Forelimb muscle (tissue), 1 donor: Measurements from ENCODE around the gene OR6V1. TPM values are rescaled to one million over a fixed set of nuclear protein-coding genes. Genes with fewer than 3 reads are reported as not detected.
"Not testable (repeated sequence)": the region's sequence is repeated elsewhere in the genome, so short reads cannot be mapped to it uniquely, and the experiment has no call there.

Experiments used
- DNase-seq: peaks from one replicate; pipeline ENCODE4 v3.0.0-alpha.2; 2013; ENCODE audit warnings: low read depth
- polyA plus RNA-seq: library from polyadenylated mRNA; unstranded; fragments of 120-200 nt; gene quantifications from one replicate; pipeline ENCODE4 v1.2.1, GENCODE V29; 2013; ENCODE audit not compliant: insufficient read length

The OR6V1 gene
- polyA plus RNA-seq, 1 donor: not detected

DNA sequence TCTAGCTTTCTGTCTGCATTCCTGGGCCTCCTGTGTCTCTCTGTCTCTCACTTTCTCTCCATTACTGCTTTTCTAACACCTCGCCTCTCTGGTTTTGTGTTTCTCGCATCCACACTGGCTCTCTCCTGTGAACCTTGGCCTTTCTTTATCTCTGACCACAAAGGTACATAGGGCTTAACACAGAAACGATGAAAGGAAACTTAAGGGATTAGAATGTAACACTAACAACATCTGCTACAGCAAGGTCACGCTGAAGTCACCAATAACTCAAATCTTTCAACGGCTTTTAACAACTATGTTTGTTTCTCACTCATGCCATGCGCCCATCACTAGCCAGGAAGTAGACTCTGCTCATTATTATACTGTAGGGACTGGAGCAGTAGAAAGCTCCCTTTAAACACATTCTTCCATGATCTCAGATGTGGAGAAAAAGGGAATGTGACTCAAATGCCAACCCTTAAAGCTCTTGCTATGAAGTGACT, 9.3 kb upstream of the OR6V1 start:
- DNase-seq: no peak

- DNase-seq: no peak
Observed at GRCh38 chr7:143043391-143043790, 8.8 kb upstream of the OR6V1 start.

GRCh38 chr7:143046426-143046851, 5.7 kb upstream of the OR6V1 start:
- no peak for DNase-seq

- no peak for DNase-seq
Observed at GRCh38 chr7:143047326-143047725, 4.8 kb upstream of the OR6V1 start.

GRCh38 chr7:143048827-143049226, 3.3 kb upstream of the OR6V1 start:
- DNase-seq: no peak

GRCh38 chr7:143049362-143049761, 2.8 kb upstream of the OR6V1 start:
- peak; percentile 24 for DNase-seq

GRCh38 chr7:143050931-143051330, 1.2 kb upstream of the OR6V1 start:
- no peak for DNase-seq

- DNase-seq: no peak
Observed at GRCh38 chr7:143054621-143055020, 2.5 kb downstream of the OR6V1 start.

GRCh38 chr7:143055754-143056153, 3.6 kb downstream of the OR6V1 start:
- no peak for DNase-seq

DNA sequence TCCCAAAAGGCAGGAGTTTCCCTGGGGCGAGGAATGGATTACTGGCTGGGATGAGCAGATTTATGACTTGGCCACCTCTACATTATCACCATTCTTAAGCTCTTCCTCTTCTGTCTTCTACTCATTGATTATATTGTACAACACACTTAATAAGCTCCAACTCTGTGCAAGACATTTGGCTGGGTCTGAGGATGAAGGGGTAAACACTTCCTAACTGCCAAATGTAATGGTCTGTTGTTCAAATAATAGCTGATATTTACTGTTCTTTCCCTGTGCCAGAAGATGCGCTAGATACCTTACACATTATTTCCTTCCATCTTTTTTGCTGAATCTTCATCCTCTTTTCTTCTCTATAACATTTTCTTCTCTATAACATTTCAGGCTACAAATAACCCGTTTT, 11.6 kb downstream of the OR6V1 start:
- DNase-seq: no peak

DNA sequence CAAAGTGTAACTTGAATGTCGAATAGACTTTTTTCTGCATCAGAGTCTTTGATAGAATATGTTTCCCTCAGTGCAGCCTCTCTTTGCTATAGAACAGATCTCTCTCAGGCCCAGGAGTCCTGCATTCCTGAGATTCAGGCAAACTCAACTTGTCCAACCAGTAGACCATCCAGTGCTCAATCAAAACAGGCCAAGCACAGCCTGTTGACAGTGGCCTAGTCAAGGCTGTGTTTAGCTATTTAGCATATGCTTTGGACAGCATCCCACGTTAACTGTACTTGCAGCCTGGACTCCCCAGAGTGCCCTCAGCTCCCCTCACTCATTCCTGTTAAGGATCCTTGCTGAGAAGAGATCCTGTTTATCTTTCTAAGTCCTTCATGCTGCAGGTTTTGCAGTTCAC, 16.3 kb downstream of the OR6V1 start:
- DNase-seq: no peak

- no peak for DNase-seq
Observed at GRCh38 chr7:143069912-143070500, 17.9 kb downstream of the OR6V1 start.

DNA sequence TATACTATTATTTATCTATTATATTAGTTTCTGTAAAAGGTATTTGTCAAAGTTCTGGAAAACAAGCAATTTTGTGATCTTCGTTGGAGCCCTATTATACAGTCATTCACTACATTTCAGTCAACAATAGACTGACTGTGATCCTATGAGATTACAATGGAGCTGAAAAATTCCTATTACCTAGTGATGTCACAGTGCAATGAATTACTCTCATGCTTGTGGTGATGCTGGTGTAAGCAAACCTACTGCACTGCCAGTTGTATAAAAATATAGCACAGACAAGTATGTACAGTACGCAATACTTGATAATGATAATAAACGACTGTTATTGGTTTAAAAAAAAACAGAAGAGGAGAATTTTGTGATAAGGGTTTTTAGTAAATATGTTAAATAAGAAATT, 21.4 kb downstream of the OR6V1 start:
- DNase-seq: no peak

- DNase-seq: no peak
Observed at GRCh38 chr7:143074141-143074540, 22.0 kb downstream of the OR6V1 start.

- no peak for DNase-seq
Observed at GRCh38 chr7:143085109-143085508, 33.0 kb downstream of the OR6V1 start.

GRCh38 chr7:143085610-143086009, 33.5 kb downstream of the OR6V1 start:
- not testable (repeated sequence) for DNase-seq

DNA sequence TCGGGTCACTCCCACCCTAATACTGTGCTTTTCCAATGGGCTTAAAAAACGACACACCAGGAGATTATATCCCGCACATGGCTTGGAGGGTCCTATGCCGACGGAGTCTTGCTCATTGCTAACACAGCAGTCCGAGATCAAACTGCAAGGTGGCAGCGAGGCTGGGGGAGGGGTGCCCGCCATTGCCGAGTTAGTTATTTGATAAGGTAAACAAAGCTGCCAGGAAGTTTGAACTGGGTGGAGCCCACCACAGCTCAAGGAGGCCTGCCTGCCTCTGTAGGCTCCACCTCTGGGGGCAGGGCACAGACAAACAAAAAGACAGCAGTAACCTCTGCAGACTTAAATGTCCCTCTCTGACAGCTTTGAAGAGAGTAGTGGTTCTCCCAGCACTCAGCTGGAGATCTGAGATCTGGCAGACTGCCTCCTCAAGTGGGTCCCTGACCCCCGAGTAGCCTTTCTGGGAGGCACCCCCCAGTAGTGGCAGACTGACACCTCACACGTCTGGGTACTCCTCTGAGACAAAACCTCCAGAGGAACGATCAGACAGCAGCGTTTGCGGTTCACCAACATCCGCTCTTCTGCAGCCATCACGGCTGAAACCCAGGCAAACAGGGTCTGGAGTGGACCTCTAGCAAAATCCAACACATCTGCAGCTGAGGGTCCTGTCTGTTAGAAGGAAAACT, 36.5 kb downstream of the OR6V1 start:
- DNase-seq: not testable (repeated sequence)

DNA sequence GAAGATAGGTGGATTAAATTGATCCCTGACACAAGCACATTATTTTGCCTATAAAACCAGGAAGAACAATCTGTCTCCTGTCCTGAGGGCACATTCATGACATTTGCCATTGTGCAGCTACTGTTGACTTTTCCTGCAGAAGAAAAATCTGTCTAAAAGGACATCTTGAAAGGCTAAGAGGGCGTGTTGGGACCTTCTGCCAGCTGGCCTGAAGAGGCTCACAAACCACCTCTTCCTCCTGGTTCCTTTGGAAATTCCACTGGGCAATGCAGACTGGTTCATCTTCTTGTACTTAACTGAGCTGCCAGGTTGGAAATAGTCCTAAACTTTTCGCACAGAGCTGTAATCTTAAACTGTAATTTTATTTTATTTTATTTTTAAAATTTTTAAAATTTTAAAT, 44.0 kb downstream of the OR6V1 start:
- no peak for DNase-seq

DNA sequence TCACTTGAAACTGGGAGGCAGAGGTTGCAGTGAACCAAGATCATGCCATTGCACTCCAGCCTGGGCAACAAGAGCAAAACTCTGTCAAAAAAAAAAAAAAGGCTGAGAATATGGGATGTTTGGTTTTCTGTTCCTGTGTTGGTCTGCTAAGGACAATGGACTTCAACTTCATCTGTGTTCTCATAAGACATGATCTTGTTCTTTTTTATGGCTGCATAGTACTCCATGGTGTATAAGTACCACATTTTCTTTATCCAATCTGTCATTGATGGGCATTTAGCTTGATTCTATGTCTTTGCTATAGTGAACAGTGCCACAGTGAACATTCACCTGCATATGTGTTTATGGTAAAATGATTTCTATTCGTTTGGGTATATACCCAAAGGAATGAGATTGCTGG, 47.4 kb downstream of the OR6V1 start:
- not testable (repeated sequence) for DNase-seq
